VCaP (cell line): Measurements from ENCODE around the gene TFAP2E.

Experiments
- H3K27ac ChIP-seq: fragments of 450-650 bp; 2 replicates; pipeline ENCODE4 v1.5.1; 2017
- TF ChIP-seq, protein P1 (sequence below): fragments of 450-650 bp; conservative IDR thresholded peaks from 2 replicates; pipeline ENCODE4 v1.5.1; 2017; ENCODE audit warnings: mild to moderate bottlenecking, moderate library complexity

TFAP2E gene

DNA sequence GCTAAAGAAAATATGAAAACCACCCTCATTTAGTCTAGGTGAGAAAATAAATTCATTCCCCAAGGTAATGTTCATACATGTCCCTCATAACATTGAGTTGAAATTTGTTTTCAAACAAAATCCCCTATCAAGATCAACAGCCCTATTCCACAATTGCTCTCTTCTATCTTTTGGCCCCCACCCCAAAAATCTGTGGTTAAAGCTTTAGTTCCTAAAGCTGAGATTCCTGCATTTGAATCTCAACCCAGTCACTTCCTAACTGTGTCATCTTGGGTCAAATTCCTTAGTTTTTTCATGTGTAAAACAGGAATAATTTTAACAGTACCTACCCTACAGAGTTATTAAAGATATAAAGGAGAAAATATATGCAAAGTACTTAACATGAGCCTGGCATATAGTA, 37.9 kb upstream of the TFAP2E start:
- TF ChIP-seq, protein P1, sequence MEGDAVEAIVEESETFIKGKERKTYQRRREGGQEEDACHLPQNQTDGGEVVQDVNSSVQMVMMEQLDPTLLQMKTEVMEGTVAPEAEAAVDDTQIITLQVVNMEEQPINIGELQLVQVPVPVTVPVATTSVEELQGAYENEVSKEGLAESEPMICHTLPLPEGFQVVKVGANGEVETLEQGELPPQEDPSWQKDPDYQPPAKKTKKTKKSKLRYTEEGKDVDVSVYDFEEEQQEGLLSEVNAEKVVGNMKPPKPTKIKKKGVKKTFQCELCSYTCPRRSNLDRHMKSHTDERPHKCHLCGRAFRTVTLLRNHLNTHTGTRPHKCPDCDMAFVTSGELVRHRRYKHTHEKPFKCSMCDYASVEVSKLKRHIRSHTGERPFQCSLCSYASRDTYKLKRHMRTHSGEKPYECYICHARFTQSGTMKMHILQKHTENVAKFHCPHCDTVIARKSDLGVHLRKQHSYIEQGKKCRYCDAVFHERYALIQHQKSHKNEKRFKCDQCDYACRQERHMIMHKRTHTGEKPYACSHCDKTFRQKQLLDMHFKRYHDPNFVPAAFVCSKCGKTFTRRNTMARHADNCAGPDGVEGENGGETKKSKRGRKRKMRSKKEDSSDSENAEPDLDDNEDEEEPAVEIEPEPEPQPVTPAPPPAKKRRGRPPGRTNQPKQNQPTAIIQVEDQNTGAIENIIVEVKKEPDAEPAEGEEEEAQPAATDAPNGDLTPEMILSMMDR, result no peak
- H3K27ac ChIP-seq, result no peak overlapping the region

DNA sequence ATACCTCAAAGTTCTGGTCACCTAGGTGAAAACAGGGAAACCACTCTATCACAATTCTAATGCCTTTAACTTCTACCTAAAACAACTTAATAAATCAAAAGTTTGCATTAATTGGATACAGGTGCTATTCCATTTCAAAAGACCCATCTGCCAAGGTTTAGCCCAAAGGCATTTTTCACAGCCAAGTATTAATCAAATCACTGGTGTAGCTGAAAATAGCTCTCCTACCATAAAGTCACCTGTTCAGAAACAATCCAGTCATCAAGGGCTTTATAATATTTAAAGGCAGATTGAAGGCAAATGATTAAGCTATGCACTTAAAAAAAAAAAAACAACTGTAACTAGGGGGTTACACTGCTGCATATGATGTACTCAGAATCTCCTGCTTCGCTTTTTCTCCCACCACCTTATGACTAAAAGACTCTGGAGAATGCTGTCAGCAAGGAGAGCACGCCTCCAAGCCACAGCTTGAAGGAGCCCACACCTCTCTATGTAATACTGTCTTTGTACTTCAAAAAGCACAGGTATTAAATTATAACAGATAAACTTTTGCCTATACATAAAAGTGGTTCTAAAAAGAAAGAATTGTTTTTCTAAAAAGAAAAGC, 36.5 kb upstream of the TFAP2E start:
- H3K27ac ChIP-seq, result no peak overlapping the region

DNA sequence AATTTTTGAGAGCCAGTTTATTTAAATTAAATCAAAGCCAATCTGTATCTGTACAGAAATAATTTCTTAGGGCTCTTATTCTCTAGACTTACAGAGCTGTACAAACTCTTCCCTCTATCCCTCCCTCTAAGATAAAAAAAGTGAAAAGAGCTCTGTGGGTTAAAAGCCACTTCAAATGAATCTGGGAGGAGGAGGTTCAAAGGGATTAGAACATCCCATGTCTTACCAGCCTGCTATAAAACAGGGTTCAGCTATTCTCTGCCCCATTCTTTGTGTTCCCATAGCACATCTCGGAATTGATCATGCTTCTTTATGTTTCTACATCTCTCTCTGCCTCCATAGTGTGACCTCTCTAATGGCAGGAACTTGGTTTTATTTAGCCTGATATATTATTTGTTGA, 35.3 kb upstream of the TFAP2E start:
- TF ChIP-seq, protein P1, result no peak
- H3K27ac ChIP-seq, result no peak overlapping the region

More for the DNA sequence above, 36.5 kb upstream of the TFAP2E start:
- TF ChIP-seq, protein P1, result no peak

DNA sequence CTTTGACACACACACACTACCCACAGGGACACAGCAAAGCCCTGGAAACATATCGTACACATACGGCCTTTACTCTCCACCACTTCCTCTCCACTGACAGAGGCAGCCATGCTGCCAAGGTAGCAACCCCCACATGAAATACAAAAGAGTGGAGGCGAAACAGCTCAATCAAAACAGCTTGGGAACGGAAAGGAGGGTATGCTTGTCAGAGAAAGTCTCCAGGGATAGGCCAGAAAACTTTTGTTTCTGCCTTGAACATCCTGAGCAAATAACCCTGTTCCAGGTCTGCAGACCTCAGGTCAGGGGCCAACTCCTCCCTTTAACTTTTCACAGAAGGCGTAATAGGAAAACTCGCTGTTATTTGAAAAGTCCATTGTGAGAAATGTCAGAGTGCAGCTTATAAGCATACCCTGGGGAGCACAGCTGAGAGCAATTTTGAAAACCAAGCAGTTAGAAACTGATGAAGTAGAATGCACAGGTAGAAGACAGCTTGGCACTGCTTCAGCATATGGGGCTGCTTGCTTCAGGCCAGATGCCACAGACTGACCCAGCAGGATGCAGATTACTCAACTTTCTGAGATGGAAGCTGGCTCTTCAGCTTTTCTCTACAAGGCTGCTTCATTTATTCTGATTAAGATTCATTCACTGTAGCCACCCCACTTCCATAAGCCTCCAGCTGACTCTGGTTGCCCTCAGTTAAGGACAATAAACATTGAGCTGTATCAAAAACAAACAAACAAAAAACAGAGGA, 33.9 kb upstream of the TFAP2E start:
- peak overlapping the region; percentile 6; the same call in 1 of the 2 replicates for H3K27ac ChIP-seq
- TF ChIP-seq, protein P1, result no peak

DNA sequence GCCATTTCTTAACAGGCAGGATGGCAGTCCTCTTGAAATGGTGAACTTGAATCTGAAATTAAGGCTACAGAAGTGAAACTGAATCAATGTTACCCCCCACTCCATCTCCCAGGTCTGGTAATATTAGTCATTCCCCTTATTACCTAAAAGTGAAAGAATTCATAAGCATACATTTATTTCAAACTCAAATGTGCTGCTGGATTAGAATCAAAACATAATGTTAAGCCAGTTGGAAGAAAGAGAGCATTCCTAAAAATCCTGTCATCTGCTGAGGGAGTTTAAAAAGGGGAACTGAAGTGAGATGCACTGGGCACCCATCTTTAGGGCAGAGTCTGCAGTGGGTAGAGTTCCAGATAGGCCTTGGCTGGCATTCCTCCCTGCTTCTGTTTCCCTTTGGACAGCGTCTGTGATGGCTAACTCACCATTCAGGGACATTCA, 33.3 kb upstream of the TFAP2E start:
- H3K27ac ChIP-seq, result peak overlapping the region; percentile 6; the same call in 1 of the 2 replicates
- TF ChIP-seq, protein P1, result no peak

DNA sequence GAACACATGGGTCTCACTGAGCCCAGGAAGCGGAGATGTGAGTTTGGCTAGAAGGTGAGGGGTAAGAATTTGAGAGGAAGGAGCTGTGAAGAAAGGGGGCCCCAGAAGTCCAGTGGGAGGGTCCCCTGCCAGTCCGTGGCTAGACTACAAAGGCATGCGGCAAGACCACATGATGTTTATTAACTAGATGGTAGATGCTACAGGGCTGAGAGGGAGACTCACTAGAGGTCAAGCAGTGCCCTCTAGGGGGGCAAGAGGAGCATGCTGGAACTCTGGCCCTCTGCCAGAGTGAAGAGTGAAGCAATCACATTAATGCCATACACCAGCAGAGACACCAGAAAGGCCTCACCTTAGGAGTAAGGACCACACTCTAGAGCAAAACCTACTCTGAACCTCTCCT, 28.1 kb upstream of the TFAP2E start:
- no peak overlapping the region for H3K27ac ChIP-seq
- TF ChIP-seq, protein P1, result peak; percentile 53

DNA sequence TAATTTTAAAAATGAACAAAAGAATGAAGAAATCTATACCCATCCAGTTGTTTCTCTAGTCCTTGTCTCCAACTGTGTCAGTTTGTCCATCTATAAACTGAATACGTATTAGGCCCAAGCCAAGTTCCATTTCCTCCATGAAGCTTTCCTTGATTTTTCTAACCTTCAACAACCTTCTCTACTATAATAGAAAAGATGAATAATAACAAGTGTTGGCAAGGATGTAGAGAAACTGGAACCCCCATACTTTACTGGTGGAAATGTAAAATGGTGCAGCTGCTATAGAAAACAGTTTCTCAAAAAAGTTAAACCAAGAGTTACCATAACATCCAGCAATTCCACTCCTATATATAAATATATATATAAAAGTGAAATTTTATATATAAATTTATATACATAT, 26.5 kb upstream of the TFAP2E start:
- no peak overlapping the region for H3K27ac ChIP-seq
- TF ChIP-seq, protein P1, result no peak
